ENCODE results near the gene AANAT. TPM values are rescaled to one million over a fixed set of nuclear protein-coding genes. Genes with fewer than 3 reads are reported as not detected.

The AANAT gene
- polyA plus RNA-seq, 2 of the 4 experiments (the other 2 are of a cell fraction), result 0.08 TPM; not detected in 1

DNA sequence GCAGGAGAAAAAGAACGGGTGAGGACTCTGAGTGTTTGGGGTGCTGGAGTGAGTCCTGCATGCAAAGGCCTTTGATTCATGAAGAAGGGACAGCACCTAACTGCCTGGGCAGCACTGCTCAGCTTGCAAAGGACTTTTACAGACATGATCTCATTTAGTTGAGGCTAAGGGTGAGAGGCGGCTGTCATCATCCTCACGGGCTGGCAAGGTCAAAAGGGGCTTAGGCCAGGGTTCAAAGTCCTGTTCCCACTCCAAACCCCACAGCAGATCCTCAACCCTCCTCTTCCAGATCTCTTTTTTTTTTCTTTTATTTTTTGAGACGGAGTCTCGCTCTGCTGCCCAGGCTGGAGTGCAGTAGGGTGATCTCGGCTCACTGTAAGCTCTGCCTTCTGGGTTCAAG lies 29.1 kb downstream of the AANAT start:
- TF ChIP-seq CBX2 (IDR thresholded peaks at IDR 0.05; ENCODE audit: borderline replicate concordance, low read depth) (no peak), HEYL (CRISPR knock-in tag; IDR thresholded peaks at IDR 0.05) (no peak), PHF8 (IDR thresholded peaks at IDR 0.05; ENCODE audit: borderline replicate concordance, low read depth) (no peak), SMC3 (IDR thresholded peaks at IDR 0.05) (no peak), FOSB (CRISPR knock-in tag; IDR thresholded peaks at IDR 0.05) (no peak), POLR2AphosphoS2 (conservative IDR thresholded peaks at IDR 0.05; ENCODE audit: low read length) (no peak), FOXS1 (CRISPR knock-in tag; IDR thresholded peaks at IDR 0.05) (no peak), GATA3 (IDR thresholded peaks at IDR 0.05; ENCODE audit: borderline replicate concordance) (no peak), RAD21 (conservative IDR thresholded peaks at IDR 0.05 in 1 of 2, IDR thresholded peaks at IDR 0.05 in 1 of 2) (no peak), SREBF2 (IDR thresholded peaks at IDR 0.05) (no peak), MAFK (IDR thresholded peaks at IDR 0.05; ENCODE audit: partially characterized antibody) (no peak), RFX5 (IDR thresholded peaks at IDR 0.05) (no peak)
- TF ChIP-seq, protein P1, sequence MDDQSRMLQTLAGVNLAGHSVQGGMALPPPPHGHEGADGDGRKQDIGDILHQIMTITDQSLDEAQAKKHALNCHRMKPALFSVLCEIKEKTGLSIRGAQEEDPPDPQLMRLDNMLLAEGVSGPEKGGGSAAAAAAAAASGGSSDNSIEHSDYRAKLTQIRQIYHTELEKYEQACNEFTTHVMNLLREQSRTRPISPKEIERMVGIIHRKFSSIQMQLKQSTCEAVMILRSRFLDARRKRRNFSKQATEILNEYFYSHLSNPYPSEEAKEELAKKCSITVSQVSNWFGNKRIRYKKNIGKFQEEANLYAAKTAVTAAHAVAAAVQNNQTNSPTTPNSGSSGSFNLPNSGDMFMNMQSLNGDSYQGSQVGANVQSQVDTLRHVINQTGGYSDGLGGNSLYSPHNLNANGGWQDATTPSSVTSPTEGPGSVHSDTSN (IDR thresholded peaks at IDR 0.05), result no peak
- TF ChIP-seq, protein P2, sequence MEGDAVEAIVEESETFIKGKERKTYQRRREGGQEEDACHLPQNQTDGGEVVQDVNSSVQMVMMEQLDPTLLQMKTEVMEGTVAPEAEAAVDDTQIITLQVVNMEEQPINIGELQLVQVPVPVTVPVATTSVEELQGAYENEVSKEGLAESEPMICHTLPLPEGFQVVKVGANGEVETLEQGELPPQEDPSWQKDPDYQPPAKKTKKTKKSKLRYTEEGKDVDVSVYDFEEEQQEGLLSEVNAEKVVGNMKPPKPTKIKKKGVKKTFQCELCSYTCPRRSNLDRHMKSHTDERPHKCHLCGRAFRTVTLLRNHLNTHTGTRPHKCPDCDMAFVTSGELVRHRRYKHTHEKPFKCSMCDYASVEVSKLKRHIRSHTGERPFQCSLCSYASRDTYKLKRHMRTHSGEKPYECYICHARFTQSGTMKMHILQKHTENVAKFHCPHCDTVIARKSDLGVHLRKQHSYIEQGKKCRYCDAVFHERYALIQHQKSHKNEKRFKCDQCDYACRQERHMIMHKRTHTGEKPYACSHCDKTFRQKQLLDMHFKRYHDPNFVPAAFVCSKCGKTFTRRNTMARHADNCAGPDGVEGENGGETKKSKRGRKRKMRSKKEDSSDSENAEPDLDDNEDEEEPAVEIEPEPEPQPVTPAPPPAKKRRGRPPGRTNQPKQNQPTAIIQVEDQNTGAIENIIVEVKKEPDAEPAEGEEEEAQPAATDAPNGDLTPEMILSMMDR (IDR thresholded peaks at IDR 0.05), result no peak
- no peaks in the 10 kb centered on the region for H3K9me3 ChIP-seq
- no peak overlapping the region for H3K4me2 ChIP-seq
- no peak overlapping the region for H3K27ac ChIP-seq
- no peak overlapping the region for H3K4me3 ChIP-seq
- H3K4me1 ChIP-seq, result peaks cover 39% of the 10 kb centered on the region
- ChIA-PET CTCF (interaction anchor here (0.6 to 64.5 kb wide), 7 partner anchors 9 to 201 kb away, joined by 3 to 1994 read pairs (median 26); partner anchors contain the start of genes AANAT and UBE2O), POLR2A (no interaction called here)
- WGBS (ENCODE audit: missing lambda C conversion rate), result 88% methylated on average over 6 of the region's 6 CpGs
- ATAC-seq (no peak), DNase-seq (ENCODE audit: low read depth in 1 of 2, low spot score in 1 of 2) (no peak), FAIRE-seq (no peak)

DNA sequence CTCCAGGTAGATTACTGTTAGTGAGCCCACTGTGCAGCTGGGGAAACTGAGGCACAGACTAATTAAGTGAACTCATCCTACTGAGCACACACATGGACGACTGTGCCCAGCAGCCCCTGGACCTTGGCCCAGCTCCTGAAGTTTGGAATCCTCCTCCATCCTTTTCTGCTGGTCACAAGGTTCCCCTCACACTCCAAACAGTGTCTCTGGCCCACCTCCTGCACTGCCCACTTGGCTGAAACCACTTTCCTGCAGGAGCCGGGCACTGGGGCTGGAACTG lies 30.2 kb downstream of the AANAT start:
- 81% methylated on average over 2 of the region's 2 CpGs for WGBS (ENCODE audit: missing lambda C conversion rate)
- peaks cover 41% of the 10 kb centered on the region for H3K4me1 ChIP-seq
- TF ChIP-seq CBX2 (IDR thresholded peaks at IDR 0.05; ENCODE audit: borderline replicate concordance, low read depth), result no peak
- no peak for TF ChIP-seq POLR2AphosphoS2 (conservative IDR thresholded peaks at IDR 0.05; ENCODE audit: low read length)
- TF ChIP-seq JUNB (IDR thresholded peaks at IDR 0.05), result no peak
- peak overlapping the region; percentile 83 to 96 for H3K27ac ChIP-seq
- ATAC-seq, result no peak
- H3K4me3 ChIP-seq, result 0 out of 3 replicates have a peak overlapping the region, but pooled peaks have one; percentile 13
- no peaks in the 10 kb centered on the region for H3K9me3 ChIP-seq
- ChIA-PET POLR2A (interaction anchor here (1.5 to 2.1 kb wide), 2 partner anchors 10 to 13 kb away, joined by 5 to 6 read pairs; no protein-coding TSS in a partner anchor), CTCF (interaction anchor here (1.0 to 64.5 kb wide), 10 partner anchors 8 to 127 kb away, joined by 3 to 1994 read pairs (median 18); partner anchors contain the start of genes AANAT and UBE2O)
- H3K4me2 ChIP-seq, result peak overlapping the region; percentile 91
- no peak for FAIRE-seq
- DNase-seq (ENCODE audit: low read depth in 1 of 2, low spot score in 1 of 2), result no peak

DNA sequence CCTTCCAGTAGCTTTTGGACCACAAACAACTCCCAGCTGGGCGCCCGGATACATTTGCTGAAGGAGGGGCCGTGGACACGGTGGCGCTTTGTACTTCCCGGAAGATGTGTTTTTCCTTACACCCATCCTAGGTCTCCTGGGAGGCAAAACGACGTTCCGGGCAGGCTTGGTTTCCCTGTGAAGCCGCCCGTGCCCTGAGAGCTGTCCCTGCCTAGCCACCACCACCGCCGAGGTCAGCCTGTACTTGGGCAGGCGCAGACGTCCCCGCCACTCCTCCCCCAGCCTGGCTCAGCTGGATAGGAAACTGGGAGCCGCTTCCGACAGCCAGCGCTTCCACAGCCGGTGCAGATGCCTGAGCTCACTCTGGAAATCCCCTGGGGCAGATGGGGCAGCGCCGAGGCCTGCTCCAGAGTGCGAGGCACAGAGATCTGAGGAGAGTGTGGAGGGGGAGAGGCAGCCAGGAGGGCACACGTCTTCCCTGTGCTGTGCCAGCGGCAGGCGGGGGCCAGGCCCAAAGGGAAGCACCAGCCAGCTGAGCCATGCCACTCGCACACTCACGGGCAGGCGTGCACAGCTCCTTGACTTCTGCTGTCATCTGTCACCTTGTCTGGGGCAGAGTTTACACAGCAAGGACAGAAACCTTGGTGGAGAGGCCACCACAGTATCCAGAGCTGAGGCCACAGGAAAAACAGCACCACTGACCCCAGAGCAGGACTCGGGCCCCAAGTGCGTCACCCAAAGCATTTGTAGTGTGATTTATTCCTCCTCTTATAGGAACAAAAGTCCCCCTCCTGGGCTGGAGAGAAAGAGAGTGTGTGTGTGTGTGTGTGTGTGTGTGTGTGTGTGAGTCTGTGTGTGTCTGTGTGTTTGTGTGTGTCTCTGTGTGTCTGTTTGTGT lies 30.8 kb downstream of the AANAT start:
- CTCF ChIA-PET, result interaction anchor here (0.7 to 64.5 kb wide), 15 partner anchors 7 to 128 kb away, joined by 3 to 1994 read pairs (median 5); partner anchors contain the start of genes AANAT and UBE2O
- H3K4me1 ChIP-seq, result peaks cover 41% of the 10 kb centered on the region
- peak overlapping the region; percentile 83 to 96 for H3K27ac ChIP-seq

More for the DNA sequence above, 30.8 kb downstream of the AANAT start:
- DNase-seq (ENCODE audit: low read depth in 1 of 2, low spot score in 1 of 2), result peak; percentile 70 to 75
- ATAC-seq, result peak; percentile 32 to 56
- H3K4me3 ChIP-seq, result 0 out of 3 replicates have a peak overlapping the region, but pooled peaks have one; percentile 13
- FAIRE-seq, result no peak
- POLR2A ChIA-PET, result interaction anchor here (0.6 to 2.1 kb wide), 3 partner anchors 11 to 69 kb away, joined by 3 to 6 read pairs (median 5); no protein-coding TSS in a partner anchor
- 38% methylated on average over 31 of the region's 31 CpGs for WGBS (ENCODE audit: missing lambda C conversion rate)
- TF ChIP-seq ZC3H11A (IDR thresholded peaks at IDR 0.05) (no peak), ZNF302 (CRISPR knock-in tag; IDR thresholded peaks at IDR 0.05) (no peak), RNF2 (IDR thresholded peaks at IDR 0.05; ENCODE audit: borderline replicate concordance, low read depth) (peak; percentile 42; the same call in 1 of the 2 replicates), BHLHE40 (IDR thresholded peaks at IDR 0.05; ENCODE audit: low read depth, low read length) (peak; percentile 3; the same call in 1 of the 2 replicates), EHMT2 (IDR thresholded peaks at IDR 0.05; ENCODE audit: low read depth) (no peak)
- TF ChIP-seq, protein P3, sequence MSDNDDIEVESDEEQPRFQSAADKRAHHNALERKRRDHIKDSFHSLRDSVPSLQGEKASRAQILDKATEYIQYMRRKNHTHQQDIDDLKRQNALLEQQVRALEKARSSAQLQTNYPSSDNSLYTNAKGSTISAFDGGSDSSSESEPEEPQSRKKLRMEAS (IDR thresholded peaks at IDR 0.05), result peak; percentile 86
- TF ChIP-seq, protein P1 (IDR thresholded peaks at IDR 0.05), result peak; percentile 25; the same call in 1 of the 2 replicates
- TF ChIP-seq, protein P4, sequence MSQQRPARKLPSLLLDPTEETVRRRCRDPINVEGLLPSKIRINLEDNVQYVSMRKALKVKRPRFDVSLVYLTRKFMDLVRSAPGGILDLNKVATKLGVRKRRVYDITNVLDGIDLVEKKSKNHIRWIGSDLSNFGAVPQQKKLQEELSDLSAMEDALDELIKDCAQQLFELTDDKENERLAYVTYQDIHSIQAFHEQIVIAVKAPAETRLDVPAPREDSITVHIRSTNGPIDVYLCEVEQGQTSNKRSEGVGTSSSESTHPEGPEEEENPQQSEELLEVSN (IDR thresholded peaks at IDR 0.05; ENCODE audit: borderline replicate concordance, low read depth), result peak; percentile 82
- H3K9me3 ChIP-seq, result no peaks in the 10 kb centered on the region
- H3K4me2 ChIP-seq, result peak overlapping the region; percentile 91
